H1 (cell line): ENCODE results near the gene DNAH8. TPM values are rescaled to one million over a fixed set of nuclear protein-coding genes. Genes with fewer than 3 reads are reported as not detected.

Experiments used
- CTCF ChIA-PET: fragments of 300-600 bp; sonication (Branson Sonifier 250); formaldehyde crosslinking; loops from one replicate; lab custom pipeline; 2021; ENCODE audit not compliant: partially characterized antibody; lab: Charles Lee
- POLR2A ChIA-PET: fragments of 300-600 bp; sonication (Branson Sonifier 250); formaldehyde crosslinking; loops from one replicate; lab custom pipeline; 2021; ENCODE audit warnings: inconsistent platforms; ENCODE audit not compliant: partially characterized antibody; lab: Charles Lee
- DNase-seq, 2 experiments: peaks; one replicate each; pipeline versions ENCODE4 v3.0.0 to v3.0.0-alpha.2; 2010 to 2022; ENCODE audit warnings: low spot score in 2 of 2, low read depth in 1 of 2, mixed read lengths in 1 of 2
- FAIRE-seq: peaks from 2 replicates; lab custom pipeline; 2011; peaks lifted over from hg19 to GRCh38; lab: Jason Lieb, UNC
- H2AFZ ChIP-seq: 2 replicates; pipeline ENCODE4 v1.8.1; 2012; ENCODE audit warnings: low read length, inconsistent platforms
- H2AK5ac ChIP-seq: 2 replicates; pipeline ENCODE4 v1.6.1; 2013; ENCODE audit warnings: low read depth, low read length
- H2BK120ac ChIP-seq: replicated peaks from 2 replicates; pipeline ENCODE3; 2013; ENCODE audit warnings: low read depth, low read length, inconsistent platforms
- H2BK12ac ChIP-seq: 2 replicates; pipeline ENCODE4 v1.6.1; 2013; ENCODE audit warnings: low read depth, low read length
- H2BK15ac ChIP-seq: 2 replicates; pipeline ENCODE4 v1.6.1; 2013; ENCODE audit warnings: low read length
- H2BK20ac ChIP-seq: 2 replicates; pipeline ENCODE4 v1.6.1; 2013; ENCODE audit warnings: low read length
- H2BK5ac ChIP-seq: 2 replicates; pipeline ENCODE4 v1.6.1; 2013; ENCODE audit warnings: low read depth, low read length
- H3K14ac ChIP-seq: 2 replicates; pipeline ENCODE4 v1.6.1; 2013; ENCODE audit warnings: inconsistent platforms; ENCODE audit not compliant: insufficient read length
- H3K18ac ChIP-seq: 2 replicates; pipeline ENCODE4 v1.6.1; 2013; ENCODE audit warnings: low read length; ENCODE audit errors: extremely low read depth
- H3K23ac ChIP-seq: 2 replicates; pipeline ENCODE4 v1.6.1; 2013; ENCODE audit warnings: inconsistent platforms; ENCODE audit not compliant: insufficient read length
- H3K23me2 ChIP-seq: 2 replicates; pipeline ENCODE4 v1.6.1; 2013; ENCODE audit warnings: low read depth, low read length
- H3K27ac ChIP-seq: 2 replicates; pipeline ENCODE4 v1.6.1; 2011; ENCODE audit warnings: low read depth, low read length, inconsistent platforms
- H3K27me3 ChIP-seq, 4 experiments: replicated peaks in 1 of 4; 1 replicate in 1 of 4; 2 replicates in 3 of 4; pipeline versions ENCODE4 v1.6.1 to v1.8.1; 2011 to 2013; ENCODE audit warnings: low read length in 3 of 4, mild to moderate bottlenecking in 3 of 4, inconsistent platforms in 2 of 4, mixed read lengths in 2 of 4, moderate library complexity in 1 of 4; ENCODE audit not compliant: control insufficient read depth in 3 of 4, insufficient read depth in 3 of 4; ENCODE audit errors: extremely low read depth in 1 of 4
- H3K36me3 ChIP-seq, 4 experiments: 2 replicates each; pipeline versions ENCODE4 v1.6.1 to v1.8.1; 2011 to 2013; ENCODE audit warnings: mild to moderate bottlenecking in 4 of 4, low read length in 3 of 4, moderate library complexity in 2 of 4, control low read depth in 1 of 4, inconsistent platforms in 1 of 4; ENCODE audit not compliant: insufficient read depth in 4 of 4, control insufficient read depth in 2 of 4
- H3K4ac ChIP-seq: replicated peaks from 2 replicates; pipeline ENCODE3; 2013; ENCODE audit warnings: low read length, low read depth, mixed read lengths, inconsistent platforms; ENCODE audit not compliant: insufficient read length
- H3K4me1 ChIP-seq, 4 experiments: replicated peaks in 1 of 4; 1 replicate in 1 of 4; 2 replicates in 3 of 4; pipeline versions ENCODE4 v1.6.1 to v1.8.1; 2011 to 2013; ENCODE audit warnings: low read length in 3 of 4, inconsistent platforms in 2 of 4, mixed read lengths in 1 of 4; ENCODE audit not compliant: insufficient read depth in 4 of 4, control insufficient read depth in 3 of 4
- H3K4me2 ChIP-seq, 2 experiments: 2 replicates each; pipeline versions ENCODE4 v1.6.1 to v1.8.1; 2011 to 2013; ENCODE audit warnings: low read depth in 2 of 2, low read length in 2 of 2, control low read depth in 1 of 2, inconsistent platforms in 1 of 2, mild to moderate bottlenecking in 1 of 2; ENCODE audit not compliant: insufficient read depth in 1 of 2
- H3K4me3 ChIP-seq, 4 experiments: fragments of 200-600, 300-600 bp in 1 of 4; sonication (generic), shearing (Covaris generic), sonication (Bioruptor Twin) in 1 of 4; 2 replicates each; pipeline versions ENCODE4 v1.5.1 to v1.8.1; 2011 to 2016; ENCODE audit warnings: low read length in 4 of 4, low read depth in 3 of 4, control low read depth in 2 of 4, inconsistent platforms in 2 of 4, mild to moderate bottlenecking in 2 of 4, mixed read lengths in 1 of 4, moderate library complexity in 1 of 4; ENCODE audit not compliant: insufficient read depth in 2 of 4; ENCODE audit errors: extremely low read depth in 1 of 4
- H3K56ac ChIP-seq: replicated peaks from 2 replicates; pipeline ENCODE3; 2013; ENCODE audit warnings: low read depth, mild to moderate bottlenecking, mixed read lengths, low read length, inconsistent platforms; ENCODE audit not compliant: insufficient read length
- H3K79me1 ChIP-seq: 2 replicates; pipeline ENCODE4 v1.6.1; 2013; ENCODE audit warnings: low read depth, low read length, control low read depth
- H3K79me2 ChIP-seq, 2 experiments: 2 replicates each; pipeline versions ENCODE4 v1.6.1 to v1.8.1; 2012 to 2013; ENCODE audit warnings: low read length in 2 of 2, mild to moderate bottlenecking in 2 of 2, inconsistent platforms in 1 of 2; ENCODE audit not compliant: insufficient read depth in 2 of 2, control insufficient read depth in 1 of 2
- H3K9ac ChIP-seq, 4 experiments: replicated peaks in 1 of 4; 1 replicate in 1 of 4; 2 replicates in 3 of 4; pipeline versions ENCODE4 v1.6.1 to v1.8.1; 2011 to 2013; ENCODE audit warnings: low read depth in 3 of 4, low read length in 3 of 4, control low read depth in 2 of 4, mild to moderate bottlenecking in 2 of 4, moderate library complexity in 2 of 4, inconsistent platforms in 1 of 4; ENCODE audit errors: extremely low read depth in 1 of 4
- H3K9me3 ChIP-seq, 2 experiments: 2 replicates each; pipeline versions ENCODE4 v1.6.1 to v1.8.1; 2012 to 2013; ENCODE audit warnings: mild to moderate bottlenecking in 2 of 2, moderate library complexity in 2 of 2, control low read depth in 1 of 2, inconsistent platforms in 1 of 2, low read depth in 1 of 2, low read length in 1 of 2, mixed read lengths in 1 of 2; ENCODE audit not compliant: insufficient read depth in 2 of 2
- H4K20me1 ChIP-seq, 2 experiments: replicated peaks in 1 of 2; 2 replicates each; pipeline versions ENCODE3 to v1.8.1; 2011 to 2013; ENCODE audit warnings: inconsistent platforms in 2 of 2, low read length in 2 of 2, mild to moderate bottlenecking in 1 of 2; ENCODE audit not compliant: insufficient read depth in 2 of 2, control insufficient read depth in 1 of 2
- H4K5ac ChIP-seq: 2 replicates; pipeline ENCODE4 v1.6.1; 2013; ENCODE audit warnings: low read length, low read depth, mixed read lengths, inconsistent platforms; ENCODE audit not compliant: insufficient read length
- H4K8ac ChIP-seq: 2 replicates; pipeline ENCODE4 v1.8.0; 2013; ENCODE audit warnings: mild to moderate bottlenecking, moderate library complexity, low read length, inconsistent platforms; ENCODE audit not compliant: insufficient read depth; ENCODE audit errors: extremely low read depth
- H4K91ac ChIP-seq: replicated peaks from 2 replicates; pipeline ENCODE3; 2013; ENCODE audit warnings: low read length, mixed read lengths, inconsistent platforms; ENCODE audit not compliant: insufficient read length
- ASH2L ChIP-seq: fragments of 200-600, 300-600 bp; sonication (generic); IDR thresholded peaks from one replicate; pipeline ENCODE4 v1.7.1; 2017; ENCODE audit warnings: low read length
- CEBPB ChIP-seq: IDR thresholded peaks from 2 replicates; pipeline ENCODE4 v1.6.1; 2012; ENCODE audit warnings: low read depth, low read length
- CREB1 ChIP-seq: IDR thresholded peaks from 2 replicates; pipeline ENCODE4 v1.6.1; 2012; ENCODE audit warnings: inconsistent platforms
- E2F6 ChIP-seq: IDR thresholded peaks from 2 replicates; pipeline ENCODE4 v1.6.1; 2012; ENCODE audit warnings: inconsistent platforms
- RAD21 ChIP-seq, 2 experiments: IDR thresholded peaks in 1 of 2; conservative IDR thresholded peaks in 1 of 2; 2 replicates each; pipeline ENCODE4 v1.6.1; 2011; ENCODE audit warnings: low read depth in 2 of 2, low read length in 2 of 2, improper control_type of control experiment in 1 of 2, inconsistent platforms in 1 of 2, mild to moderate bottlenecking in 1 of 2, moderate library complexity in 1 of 2
- RFX5 ChIP-seq: IDR thresholded peaks from 2 replicates; pipeline ENCODE4 v1.6.1; 2011; ENCODE audit warnings: low read depth, low read length, improper control_type of control experiment, borderline replicate concordance
- RXRA ChIP-seq: IDR thresholded peaks from 2 replicates; pipeline ENCODE4 v1.6.1; 2011; ENCODE audit warnings: low read depth, mild to moderate bottlenecking, low read length, moderate library complexity; ENCODE audit not compliant: insufficient read depth
- SAP30 ChIP-seq: fragments of 300-600 bp; sonication (generic); IDR thresholded peaks from 2 replicates; pipeline ENCODE4 v1.7.1; 2012; ENCODE audit warnings: low read length, moderate library complexity, mild to moderate bottlenecking, inconsistent platforms; ENCODE audit not compliant: insufficient read depth, insufficient replicate concordance
- SIRT6 ChIP-seq: IDR thresholded peaks from one replicate; pipeline ENCODE4 v1.7.1; 2012; ENCODE audit warnings: low read length, inconsistent platforms
- TAF1 ChIP-seq: IDR thresholded peaks from 2 replicates; pipeline ENCODE4 v1.6.1; 2011; ENCODE audit warnings: mild to moderate bottlenecking, low read depth, low read length
- TBP ChIP-seq: IDR thresholded peaks from 2 replicates; pipeline ENCODE4 v1.6.1; 2011; ENCODE audit warnings: low read depth, low read length, improper control_type of control experiment
- WGBS, 2 experiments: shearing (Covaris generic) in 1 of 2; methylation state at CpG; one replicate each; pipeline versions ENCODE4 v1.1.6 to v1.1.7; 2013 to 2015; ENCODE audit warnings: low lambda C conversion rate in 2 of 2, mixed read lengths in 2 of 2, inconsistent platforms in 1 of 2, low coverage in 1 of 2, missing lambda C conversion rate in 1 of 2; ENCODE audit not compliant: insufficient replicate concordance in 2 of 2, insufficient coverage in 1 of 2, insufficient read length in 1 of 2; ENCODE audit errors: extremely low coverage in 1 of 2, missing lambda C conversion rate in 1 of 2; 5-methylcytosine and 5-hydroxymethylcytosine counted together
- polyA plus RNA-seq, 7 experiments: library from polyadenylated mRNA; depleted of rRNA in 3 of 7; stranded (reverse) in 5 of 7; unstranded in 2 of 7; fragments of >200 nt in 5 of 7; fragments of 200-250 nt in 2 of 7; gene quantifications; 1 replicate in 5 of 7; 2 replicates in 1 of 7; 4 replicates in 1 of 7; pipeline versions ENCODE4 v1.2.1 to v1.2.3, GENCODE V29; 2011 to 2013; ENCODE audit warnings: missing spikeins in 2 of 7, mixed read lengths in 2 of 7
- total RNA-seq: library from RNA; stranded (reverse); fragmentation: NEBNext Ultra II Directional; extraction: Animal tissue kit (Norgen Biotek cat#: 25700); gene quantifications from 2 replicates; pipeline ENCODE4 v1.2.1, GENCODE V29; 2021
- TF ChIP-seq, protein P1 (sequence below): IDR thresholded peaks from 2 replicates; pipeline ENCODE4 v1.6.1; 2012; ENCODE audit warnings: inconsistent platforms

Gene DNAH8
- total and polyA plus RNA-seq, 2 of the 8 experiments (the other 6 are each of a cell fraction or from before 2014, with no cell fraction given), result under 0.01 TPM; not detected in 1

- Histone ChIP-seq H4K5ac (no peak overlapping the region), H3K4ac (no peak overlapping the region), H3K23me2 (no peaks in the 10 kb centered on the region; the same call in 1 of the 2 replicates), H3K79me2 (no peaks in the 10 kb centered on the region), H2BK20ac (no peak overlapping the region), H2AK5ac (no peak overlapping the region), H3K14ac (no peak overlapping the region), H2BK15ac (no peak overlapping the region), H3K4me3 (no peak overlapping the region), H2BK120ac (no peak overlapping the region), H3K9ac (no peak overlapping the region), H3K4me1 (peaks cover 0 to 13% (median under 1%) of the 10 kb centered on the region in 4 experiments; a peak in 4 of 7 replicates), H3K56ac (no peak overlapping the region), H3K36me3 (peaks cover 0 to 3% (median 2%) of the 10 kb centered on the region in 4 experiments; a peak in 2 of 8 replicates), H3K18ac (no peak overlapping the region; the same call in 1 of the 2 replicates), H2BK12ac (no peak overlapping the region), H4K20me1 (peaks cover 2 to 8% of the 10 kb centered on the region in 2 experiments), H3K9me3 (no peaks in the 10 kb centered on the region), H4K8ac (no peak overlapping the region; the same call in 1 of the 2 replicates), H3K4me2 (no peak overlapping the region), H2AFZ (no peak overlapping the region), H4K91ac (no peak overlapping the region), H3K27ac (no peak overlapping the region), H2BK5ac (no peak overlapping the region), H3K27me3 (peaks cover 0 to 11% (median 6%) of the 10 kb centered on the region in 4 experiments; a peak in 6 of 7 replicates), H3K23ac (no peak overlapping the region), H3K79me1 (0 out of 2 replicates have a peak, but pooled peaks cover 2% of the 10 kb centered on the region)
- CTCF ChIA-PET, result interaction anchor here (0.7 to 2.1 kb wide), 10 partner anchors 10 to 82 kb away, joined by 3 to 10 read pairs (median 4); no protein-coding TSS in a partner anchor
- POLR2A ChIA-PET, result interaction anchor here (0.9 to 2.3 kb wide), 3 partner anchors 11 to 18 kb away, joined by 3 to 7 read pairs (median 4); no protein-coding TSS in a partner anchor
- DNase-seq (no peak), FAIRE-seq (no peak)
- TF ChIP-seq ASH2L, result no peak
- no peak for TF ChIP-seq RFX5
- TF ChIP-seq, protein P1, sequence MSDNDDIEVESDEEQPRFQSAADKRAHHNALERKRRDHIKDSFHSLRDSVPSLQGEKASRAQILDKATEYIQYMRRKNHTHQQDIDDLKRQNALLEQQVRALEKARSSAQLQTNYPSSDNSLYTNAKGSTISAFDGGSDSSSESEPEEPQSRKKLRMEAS, result no peak
- TF ChIP-seq RXRA, result no peak
- no peak for TF ChIP-seq RAD21 (IDR thresholded peaks at IDR 0.05 in 1 of 2, conservative IDR thresholded peaks at IDR 0.05 in 1 of 2; ENCODE audit: low read depth in 2 of 2, low read length in 2 of 2)
- no peak for TF ChIP-seq TAF1
- TF ChIP-seq CEBPB, result no peak
- no peak for TF ChIP-seq CREB1
- no peak for TF ChIP-seq E2F6
- TF ChIP-seq SAP30, result no peak
- no peak for TF ChIP-seq TBP
- no peak for TF ChIP-seq SIRT6
- 76% methylated on average over 9 of the region's 9 CpGs; no CpG with 5 or more reads in 1 of the 2 experiments for WGBS, 2 experiments
These were observed 339.5 kb downstream of the DNAH8 start for GRCh38 chr6:39054577-39055142.
